ENCODE measurements around the gene RNF5.

DNA sequence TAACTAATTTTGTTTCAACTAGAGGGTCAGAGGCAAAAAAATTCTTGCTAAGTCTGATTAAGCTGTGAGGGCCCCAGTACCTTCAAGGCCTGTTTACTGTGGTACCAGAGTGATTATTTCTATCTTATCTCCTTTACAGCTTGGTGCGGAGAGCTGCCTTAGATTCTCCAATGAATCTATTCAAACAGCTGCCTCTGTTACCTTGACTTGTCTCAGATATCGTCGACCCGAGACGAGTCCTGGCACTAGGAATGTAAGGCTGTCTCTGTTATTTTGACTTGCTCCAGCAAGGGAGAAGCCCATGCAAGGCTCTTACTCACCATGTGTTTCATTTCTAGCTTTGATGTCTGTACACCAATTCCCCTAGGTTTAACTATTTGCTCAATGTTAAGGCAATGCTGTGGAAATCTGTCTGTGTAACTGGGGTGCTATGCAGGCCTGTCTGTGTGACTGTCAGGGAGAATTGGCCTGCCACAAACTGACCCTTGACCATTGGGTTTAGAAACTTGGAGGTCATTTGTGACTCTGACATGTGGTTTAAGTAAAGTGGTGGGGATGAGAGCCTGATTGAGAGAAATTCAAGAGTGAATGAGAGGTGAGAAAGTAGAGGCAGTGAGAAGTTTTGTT is 37.7 kb upstream of the RNF5 start:
- no peak for TF ChIP-seq ZFP3 (CRISPR knock-in tag; IDR thresholded peaks at IDR 0.05)
- TF ChIP-seq, protein P1, sequence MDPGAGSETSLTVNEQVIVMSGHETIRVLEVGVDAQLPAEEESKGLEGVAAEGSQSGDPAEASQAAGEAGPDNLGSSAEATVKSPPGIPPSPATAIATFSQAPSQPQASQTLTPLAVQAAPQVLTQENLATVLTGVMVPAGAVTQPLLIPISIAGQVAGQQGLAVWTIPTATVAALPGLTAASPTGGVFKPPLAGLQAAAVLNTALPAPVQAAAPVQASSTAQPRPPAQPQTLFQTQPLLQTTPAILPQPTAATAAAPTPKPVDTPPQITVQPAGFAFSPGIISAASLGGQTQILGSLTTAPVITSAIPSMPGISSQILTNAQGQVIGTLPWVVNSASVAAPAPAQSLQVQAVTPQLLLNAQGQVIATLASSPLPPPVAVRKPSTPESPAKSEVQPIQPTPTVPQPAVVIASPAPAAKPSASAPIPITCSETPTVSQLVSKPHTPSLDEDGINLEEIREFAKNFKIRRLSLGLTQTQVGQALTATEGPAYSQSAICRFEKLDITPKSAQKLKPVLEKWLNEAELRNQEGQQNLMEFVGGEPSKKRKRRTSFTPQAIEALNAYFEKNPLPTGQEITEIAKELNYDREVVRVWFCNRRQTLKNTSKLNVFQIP (CRISPR knock-in tag; IDR thresholded peaks at IDR 0.05; ENCODE audit: borderline replicate concordance, low read depth): no peak
- no peak for TF ChIP-seq TCF4 (CRISPR knock-in tag; IDR thresholded peaks at IDR 0.05; ENCODE audit: borderline replicate concordance)
- no peak for TF ChIP-seq ZNF70 (CRISPR knock-in tag; IDR thresholded peaks at IDR 0.05)
- TF ChIP-seq, protein P2, sequence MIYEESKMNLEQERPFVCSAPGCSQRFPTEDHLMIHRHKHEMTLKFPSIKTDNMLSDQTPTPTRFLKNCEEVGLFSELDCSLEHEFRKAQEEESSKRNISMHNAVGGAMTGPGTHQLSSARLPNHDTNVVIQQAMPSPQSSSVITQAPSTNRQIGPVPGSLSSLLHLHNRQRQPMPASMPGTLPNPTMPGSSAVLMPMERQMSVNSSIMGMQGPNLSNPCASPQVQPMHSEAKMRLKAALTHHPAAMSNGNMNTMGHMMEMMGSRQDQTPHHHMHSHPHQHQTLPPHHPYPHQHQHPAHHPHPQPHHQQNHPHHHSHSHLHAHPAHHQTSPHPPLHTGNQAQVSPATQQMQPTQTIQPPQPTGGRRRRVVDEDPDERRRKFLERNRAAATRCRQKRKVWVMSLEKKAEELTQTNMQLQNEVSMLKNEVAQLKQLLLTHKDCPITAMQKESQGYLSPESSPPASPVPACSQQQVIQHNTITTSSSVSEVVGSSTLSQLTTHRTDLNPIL (CRISPR knock-in tag; IDR thresholded peaks at IDR 0.05; ENCODE audit: low read depth): no peak
- TF ChIP-seq, protein P3, sequence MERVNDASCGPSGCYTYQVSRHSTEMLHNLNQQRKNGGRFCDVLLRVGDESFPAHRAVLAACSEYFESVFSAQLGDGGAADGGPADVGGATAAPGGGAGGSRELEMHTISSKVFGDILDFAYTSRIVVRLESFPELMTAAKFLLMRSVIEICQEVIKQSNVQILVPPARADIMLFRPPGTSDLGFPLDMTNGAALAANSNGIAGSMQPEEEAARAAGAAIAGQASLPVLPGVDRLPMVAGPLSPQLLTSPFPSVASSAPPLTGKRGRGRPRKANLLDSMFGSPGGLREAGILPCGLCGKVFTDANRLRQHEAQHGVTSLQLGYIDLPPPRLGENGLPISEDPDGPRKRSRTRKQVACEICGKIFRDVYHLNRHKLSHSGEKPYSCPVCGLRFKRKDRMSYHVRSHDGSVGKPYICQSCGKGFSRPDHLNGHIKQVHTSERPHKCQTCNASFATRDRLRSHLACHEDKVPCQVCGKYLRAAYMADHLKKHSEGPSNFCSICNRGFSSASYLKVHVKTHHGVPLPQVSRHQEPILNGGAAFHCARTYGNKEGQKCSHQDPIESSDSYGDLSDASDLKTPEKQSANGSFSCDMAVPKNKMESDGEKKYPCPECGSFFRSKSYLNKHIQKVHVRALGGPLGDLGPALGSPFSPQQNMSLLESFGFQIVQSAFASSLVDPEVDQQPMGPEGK (CRISPR knock-in tag; IDR thresholded peaks at IDR 0.05; ENCODE audit: borderline replicate concordance): no peak
- TF ChIP-seq, protein P4, sequence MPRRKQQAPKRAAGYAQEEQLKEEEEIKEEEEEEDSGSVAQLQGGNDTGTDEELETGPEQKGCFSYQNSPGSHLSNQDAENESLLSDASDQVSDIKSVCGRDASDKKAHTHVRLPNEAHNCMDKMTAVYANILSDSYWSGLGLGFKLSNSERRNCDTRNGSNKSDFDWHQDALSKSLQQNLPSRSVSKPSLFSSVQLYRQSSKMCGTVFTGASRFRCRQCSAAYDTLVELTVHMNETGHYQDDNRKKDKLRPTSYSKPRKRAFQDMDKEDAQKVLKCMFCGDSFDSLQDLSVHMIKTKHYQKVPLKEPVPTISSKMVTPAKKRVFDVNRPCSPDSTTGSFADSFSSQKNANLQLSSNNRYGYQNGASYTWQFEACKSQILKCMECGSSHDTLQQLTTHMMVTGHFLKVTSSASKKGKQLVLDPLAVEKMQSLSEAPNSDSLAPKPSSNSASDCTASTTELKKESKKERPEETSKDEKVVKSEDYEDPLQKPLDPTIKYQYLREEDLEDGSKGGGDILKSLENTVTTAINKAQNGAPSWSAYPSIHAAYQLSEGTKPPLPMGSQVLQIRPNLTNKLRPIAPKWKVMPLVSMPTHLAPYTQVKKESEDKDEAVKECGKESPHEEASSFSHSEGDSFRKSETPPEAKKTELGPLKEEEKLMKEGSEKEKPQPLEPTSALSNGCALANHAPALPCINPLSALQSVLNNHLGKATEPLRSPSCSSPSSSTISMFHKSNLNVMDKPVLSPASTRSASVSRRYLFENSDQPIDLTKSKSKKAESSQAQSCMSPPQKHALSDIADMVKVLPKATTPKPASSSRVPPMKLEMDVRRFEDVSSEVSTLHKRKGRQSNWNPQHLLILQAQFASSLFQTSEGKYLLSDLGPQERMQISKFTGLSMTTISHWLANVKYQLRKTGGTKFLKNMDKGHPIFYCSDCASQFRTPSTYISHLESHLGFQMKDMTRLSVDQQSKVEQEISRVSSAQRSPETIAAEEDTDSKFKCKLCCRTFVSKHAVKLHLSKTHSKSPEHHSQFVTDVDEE (CRISPR knock-in tag; IDR thresholded peaks at IDR 0.05): no peak
- TF ChIP-seq RARB (CRISPR knock-in tag; IDR thresholded peaks at IDR 0.05): no peak
- TF ChIP-seq ARNTL (CRISPR knock-in tag; IDR thresholded peaks at IDR 0.05; ENCODE audit: borderline replicate concordance, low read depth): no peak
- TF ChIP-seq BACH2 (CRISPR knock-in tag; IDR thresholded peaks at IDR 0.05; ENCODE audit: borderline replicate concordance): no peak
- TF ChIP-seq OSR1 (CRISPR knock-in tag; IDR thresholded peaks at IDR 0.05): no peak

All from SK-N-SH treated with all-trans-retinoic acid at 6 μM for 48 hours (cell line).